Osteoblast (primary cell): Measurements from ENCODE around the gene TP53I3. TPM values are rescaled to one million over a fixed set of nuclear protein-coding genes. Genes with fewer than 3 reads are reported as not detected.

ENCODE experiments used
- DNase-seq: peaks from one replicate; pipeline ENCODE4 v3.0.0; 2011; ENCODE audit warnings: low spot score, mixed read lengths; ENCODE audit not compliant: insufficient read length; ENCODE audit errors: missing footprints
- H2AFZ ChIP-seq: 2 replicates; pipeline ENCODE4 v1.6.0; 2011; ENCODE audit warnings: mild to moderate bottlenecking, low read length
- H3K27ac ChIP-seq: 2 replicates; pipeline ENCODE4 v1.5.1; 2011; ENCODE audit warnings: mild to moderate bottlenecking, low read depth, low read length, moderate library complexity
- H3K27me3 ChIP-seq: 2 replicates; pipeline ENCODE4 v1.6.0; 2012; ENCODE audit warnings: mild to moderate bottlenecking, control low read depth, inconsistent platforms, low read length, moderate library complexity; ENCODE audit not compliant: insufficient read depth
- H3K36me3 ChIP-seq: 2 replicates; pipeline ENCODE4 v1.5.1; 2011; ENCODE audit warnings: mild to moderate bottlenecking, low read length, control low read depth, moderate library complexity; ENCODE audit not compliant: insufficient read depth
- H3K4me1 ChIP-seq: 2 replicates; pipeline ENCODE4 v1.5.1; 2011; ENCODE audit warnings: mild to moderate bottlenecking, low read length, control low read depth, moderate library complexity; ENCODE audit not compliant: insufficient read depth
- H3K4me2 ChIP-seq: 2 replicates; pipeline ENCODE4 v1.6.0; 2011; ENCODE audit warnings: mild to moderate bottlenecking, low read length; ENCODE audit not compliant: insufficient read depth
- H3K4me3 ChIP-seq: fragments of 200-600 bp; sonication (generic); 3 replicates; pipeline ENCODE4 v1.5.1; 2012; ENCODE audit warnings: mild to moderate bottlenecking, low read length, inconsistent platforms; ENCODE audit not compliant: insufficient read depth
- H3K79me2 ChIP-seq: 2 replicates; pipeline ENCODE4 v1.6.0; 2012; ENCODE audit warnings: mild to moderate bottlenecking, low read length, control low read depth, inconsistent platforms; ENCODE audit not compliant: insufficient read depth
- H3K9me3 ChIP-seq: 2 replicates; pipeline ENCODE4 v1.5.1; 2011; ENCODE audit warnings: low read depth, low read length, control low read depth
- H4K20me1 ChIP-seq: 2 replicates; pipeline ENCODE4 v1.6.0; 2012; ENCODE audit warnings: mild to moderate bottlenecking, low read length, control low read depth; ENCODE audit not compliant: insufficient read depth
- total RNA-seq: library from RNA; depleted of rRNA; stranded (reverse); fragments of >200 nt; gene quantifications from 2 replicates; pipeline ENCODE4 v1.2.3, GENCODE V29; 2012
- TF ChIP-seq, protein P1 (sequence below): IDR thresholded peaks from 2 replicates; pipeline ENCODE4 v1.5.1; 2011; ENCODE audit warnings: mild to moderate bottlenecking, low read depth, low read length, moderate library complexity; ENCODE audit errors: extremely low read depth

Gene TP53I3
- total RNA-seq, 1 donor, result 59.4 TPM

DNA sequence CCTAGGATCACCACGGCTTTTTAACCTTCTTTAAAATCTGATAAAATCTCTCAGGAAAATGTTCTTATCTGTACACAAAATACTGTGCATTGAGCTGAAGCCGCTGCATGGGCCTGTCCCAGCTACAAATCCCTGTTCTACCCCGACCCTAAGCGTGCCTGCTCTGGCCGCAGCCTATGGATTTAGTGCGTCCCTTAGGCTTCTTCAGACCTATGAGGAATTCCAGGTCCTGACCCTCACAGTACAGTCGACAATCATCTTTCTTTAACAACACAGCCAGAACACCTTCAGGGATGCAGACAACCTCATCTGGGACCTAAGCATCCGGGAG, 37.0 kb downstream of the TP53I3 start:
- no peaks in the 10 kb centered on the region for H4K20me1 ChIP-seq
- H2AFZ ChIP-seq, result peak overlapping the region; percentile 97
- H3K79me2 ChIP-seq, result peaks cover 27% of the 10 kb centered on the region
- H3K4me1 ChIP-seq, result peaks cover 20% of the 10 kb centered on the region
- no peak overlapping the region for H3K27ac ChIP-seq
- H3K9me3 ChIP-seq, result no peaks in the 10 kb centered on the region
- DNase-seq, result no peak
- peak overlapping the region; percentile 99 for H3K4me3 ChIP-seq
- peaks cover 3% of the 10 kb centered on the region for H3K27me3 ChIP-seq
- TF ChIP-seq, protein P1, sequence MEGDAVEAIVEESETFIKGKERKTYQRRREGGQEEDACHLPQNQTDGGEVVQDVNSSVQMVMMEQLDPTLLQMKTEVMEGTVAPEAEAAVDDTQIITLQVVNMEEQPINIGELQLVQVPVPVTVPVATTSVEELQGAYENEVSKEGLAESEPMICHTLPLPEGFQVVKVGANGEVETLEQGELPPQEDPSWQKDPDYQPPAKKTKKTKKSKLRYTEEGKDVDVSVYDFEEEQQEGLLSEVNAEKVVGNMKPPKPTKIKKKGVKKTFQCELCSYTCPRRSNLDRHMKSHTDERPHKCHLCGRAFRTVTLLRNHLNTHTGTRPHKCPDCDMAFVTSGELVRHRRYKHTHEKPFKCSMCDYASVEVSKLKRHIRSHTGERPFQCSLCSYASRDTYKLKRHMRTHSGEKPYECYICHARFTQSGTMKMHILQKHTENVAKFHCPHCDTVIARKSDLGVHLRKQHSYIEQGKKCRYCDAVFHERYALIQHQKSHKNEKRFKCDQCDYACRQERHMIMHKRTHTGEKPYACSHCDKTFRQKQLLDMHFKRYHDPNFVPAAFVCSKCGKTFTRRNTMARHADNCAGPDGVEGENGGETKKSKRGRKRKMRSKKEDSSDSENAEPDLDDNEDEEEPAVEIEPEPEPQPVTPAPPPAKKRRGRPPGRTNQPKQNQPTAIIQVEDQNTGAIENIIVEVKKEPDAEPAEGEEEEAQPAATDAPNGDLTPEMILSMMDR, result no peak
- H3K4me2 ChIP-seq, result peak overlapping the region; percentile 66
- H3K36me3 ChIP-seq, result no peaks in the 10 kb centered on the region

- no peaks in the 10 kb centered on the region for H3K9me3 ChIP-seq
- peak; percentile 97 for DNase-seq
- TF ChIP-seq, protein P1, result no peak
- peak within 1 kb of the TSS; percentile 97 for H2AFZ ChIP-seq
- peaks cover 20% of the 10 kb centered on the region for H3K4me1 ChIP-seq
- H3K4me2 ChIP-seq, result peak within 1 kb of the TSS; percentile 97
- no peaks in the 10 kb centered on the region for H4K20me1 ChIP-seq
- H3K79me2 ChIP-seq, result peaks cover 27% of the 10 kb centered on the region
- H3K36me3 ChIP-seq, result no peaks in the 10 kb centered on the region
- H3K27me3 ChIP-seq, result peaks cover 3% of the 10 kb centered on the region
- H3K27ac ChIP-seq, result peak within 1 kb of the TSS; percentile 53
- H3K4me3 ChIP-seq, result peak within 1 kb of the TSS; percentile 99
These were observed 37.5 kb downstream of the TP53I3 start, which contains the start of gene WDCP for GRCh38 chr2:24046930-24047702. Gene WDCP, minus strand, starts transcription at chr2:24047391. Its CDS starts 7,897 bp downstream, at chr2:24039494.

GRCh38 chr2:24046599-24046929, 38.1 kb downstream of the TP53I3 start:
- Histone ChIP-seq H3K4me3 (peak overlapping the region; percentile 99), H2AFZ (peak overlapping the region; percentile 97), H3K36me3 (no peaks in the 10 kb centered on the region), H3K27me3 (peaks cover 3% of the 10 kb centered on the region), H3K9me3 (no peaks in the 10 kb centered on the region), H4K20me1 (no peaks in the 10 kb centered on the region), H3K4me2 (peak overlapping the region; percentile 97), H3K79me2 (peaks cover 27% of the 10 kb centered on the region), H3K4me1 (peaks cover 20% of the 10 kb centered on the region), H3K27ac (peak overlapping the region; percentile 53)
- DNase-seq, result peak; percentile 58
- TF ChIP-seq, protein P1, result no peak
